ENCODE results near the gene JAKMIP1.

- TF ChIP-seq CTCF (IDR thresholded peaks at IDR 0.05 in 2 of 3, conservative IDR thresholded peaks at IDR 0.05 in 1 of 3; ENCODE audit: borderline replicate concordance in 1 of 3, insufficient read depth in 1 of 3, low read depth in 2 of 3, low read length in 2 of 3): no peak
- TF ChIP-seq POLR2AphosphoS5 (IDR thresholded peaks at IDR 0.05; ENCODE audit: low read depth, low read length): no peak
- no peak for TF ChIP-seq POLR2A (IDR thresholded peaks at IDR 0.05; ENCODE audit: borderline replicate concordance, extremely low read depth, insufficient read depth, insufficient read length)
- no peak for TF ChIP-seq EZH2 (IDR thresholded peaks at IDR 0.05)
- no peak for TF ChIP-seq SP1 (IDR thresholded peaks at IDR 0.05; ENCODE audit: low read depth)
- no peak for TF ChIP-seq SIN3A (IDR thresholded peaks at IDR 0.05; ENCODE audit: low read depth)
- TF ChIP-seq MAX (IDR thresholded peaks at IDR 0.05): no peak
- no peak for TF ChIP-seq ZNF274 (IDR thresholded peaks at IDR 0.05; ENCODE audit: low read depth, low read length)
- TF ChIP-seq ZBTB33 (IDR thresholded peaks at IDR 0.05; ENCODE audit: extremely low read depth, insufficient replicate concordance, low read length): no peak
- no peak for TF ChIP-seq EZH2phosphoT487 (IDR thresholded peaks at IDR 0.05; ENCODE audit: borderline replicate concordance)
- no peak for TF ChIP-seq JUND (IDR thresholded peaks at IDR 0.05)
- TF ChIP-seq ATF3 (IDR thresholded peaks at IDR 0.05): no peak
- TF ChIP-seq ELF1 (IDR thresholded peaks at IDR 0.05; ENCODE audit: borderline replicate concordance, low read depth): no peak
- no peak for TF ChIP-seq RAD21 (IDR thresholded peaks at IDR 0.05; ENCODE audit: low read depth)
Observed at GRCh38 chr4:6200922-6201362, 593 bp upstream of the JAKMIP1 start.
